ENCODE data around the gene RGCC.

Gene RGCC

DNA sequence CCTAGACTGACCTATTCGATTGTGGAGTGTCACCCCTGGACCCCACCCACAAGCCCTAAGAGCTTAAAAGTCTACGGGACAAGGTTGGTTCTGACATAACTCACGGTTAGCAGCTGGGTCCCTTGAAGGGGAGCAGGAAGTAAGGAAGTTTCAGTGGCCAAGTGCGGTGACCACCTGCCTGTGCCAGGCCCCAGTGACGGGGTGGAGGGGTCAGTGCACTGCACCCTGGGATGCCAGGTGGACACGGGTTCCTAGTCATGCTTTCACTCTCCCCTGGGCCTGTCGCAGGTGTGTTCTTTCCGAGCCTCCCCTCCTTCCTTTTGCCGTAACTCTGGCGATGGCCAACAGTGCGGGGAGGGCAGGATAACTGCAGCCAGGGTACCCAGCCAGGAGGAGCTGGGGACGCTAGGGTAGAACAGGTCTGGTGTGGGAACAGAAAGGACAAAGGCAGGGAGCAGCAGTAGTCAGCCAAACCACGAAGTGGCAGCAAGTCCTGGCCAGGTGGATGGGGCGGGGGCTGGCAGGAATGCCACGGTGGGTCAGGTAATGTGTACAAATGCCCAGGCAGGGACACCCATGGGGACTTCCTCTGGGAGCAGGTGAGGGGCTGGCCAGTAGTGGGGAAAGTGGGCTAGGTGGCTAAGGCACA, 58.3 kb downstream of the RGCC start:
- FAIRE-seq: no peak
- no peak for DNase-seq (ENCODE audit: low spot score)

DNA sequence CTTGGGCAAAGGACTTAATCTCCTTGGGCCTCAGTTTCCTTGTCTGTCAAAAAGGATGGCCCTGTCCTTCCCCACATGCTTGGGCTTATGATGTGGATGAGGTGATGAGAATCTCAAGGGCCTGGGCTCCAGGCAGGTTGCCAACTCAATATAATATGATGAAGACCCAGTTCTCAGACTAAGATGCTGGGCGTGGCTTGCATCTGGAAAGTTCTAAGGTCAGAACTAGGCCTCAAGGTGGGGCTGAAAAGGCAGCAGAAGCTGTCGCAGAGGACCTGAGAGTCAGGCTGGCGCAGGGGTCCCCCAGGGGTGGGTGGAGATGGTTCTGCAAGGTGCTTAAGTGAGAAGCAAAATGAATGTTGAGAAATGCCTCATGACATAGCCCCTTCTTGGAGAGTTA, 58.8 kb downstream of the RGCC start:
- DNase-seq (ENCODE audit: low spot score) (no peak), FAIRE-seq (no peak)

DNA sequence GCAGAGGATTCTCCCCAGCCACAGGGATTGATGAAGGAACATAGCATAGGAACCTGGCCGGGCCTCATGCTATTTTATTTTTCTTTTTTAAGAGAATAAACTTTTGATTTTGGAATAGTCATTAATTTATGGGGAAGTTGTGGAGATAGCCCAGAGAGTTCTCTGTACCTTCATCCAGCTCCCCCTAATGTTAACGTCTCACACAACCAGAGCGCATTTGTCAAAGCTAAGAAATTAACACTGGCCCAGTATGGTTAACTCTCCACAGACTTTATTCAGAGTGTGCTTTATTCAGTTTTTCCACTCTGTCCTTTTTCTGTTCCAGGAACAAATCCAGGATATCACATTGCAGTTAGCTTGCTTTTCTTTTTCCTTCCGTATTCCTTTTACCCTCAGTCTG, 59.4 kb downstream of the RGCC start:
- FAIRE-seq (no peak), DNase-seq (ENCODE audit: low spot score) (no peak)

DNA sequence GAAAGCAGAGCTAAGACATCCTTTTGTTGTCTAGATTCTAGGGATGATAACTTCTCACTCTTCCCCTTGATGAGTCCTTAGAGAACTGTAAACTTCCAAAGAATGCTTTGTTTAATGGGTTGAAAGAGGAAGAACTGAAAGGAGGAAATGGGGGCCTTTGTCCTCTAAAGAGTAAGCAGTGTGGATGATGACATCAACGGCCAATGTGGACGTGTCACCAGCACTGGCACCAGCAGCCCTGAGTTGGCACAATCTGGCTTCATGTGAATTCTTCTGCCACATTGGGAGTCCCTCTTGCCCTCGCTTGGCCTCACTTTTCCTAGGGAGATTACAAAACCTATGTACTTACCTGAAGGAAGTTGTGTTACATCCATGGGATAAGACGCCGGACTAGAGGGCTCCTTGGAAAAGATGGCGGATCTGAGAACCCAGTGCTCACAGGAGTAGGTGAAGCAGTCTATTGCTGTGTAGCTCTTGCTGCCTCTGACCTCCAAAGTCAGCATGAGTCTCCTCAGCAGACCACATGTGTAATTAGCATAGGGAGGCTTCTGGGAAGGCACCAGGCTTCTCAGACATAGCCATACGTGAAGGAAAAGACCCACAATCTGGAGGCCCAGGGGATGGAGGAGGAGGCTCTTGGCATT, 62.8 kb downstream of the RGCC start:
- no peak for FAIRE-seq
- DNase-seq (ENCODE audit: low spot score): no peak

Data from urothelium cell line (cell line).